T follicular helper cell (primary cell): ENCODE measurements around the gene EPN1.
"Not testable (repeated sequence)": the region's sequence is repeated elsewhere in the genome, so short reads cannot be mapped to it uniquely, and the experiment has no call there.

Source experiments
- DNase-seq: peaks from one replicate; pipeline ENCODE4 v3.0.0-alpha.2; 2020; ENCODE audit warnings: low read depth

EPN1 gene

GRCh38 chr19:55693336-55693974, 18.4 kb downstream of the EPN1 start:
- DNase-seq: no peak

GRCh38 chr19:55694241-55694655, 19.2 kb downstream of the EPN1 start:
- no peak for DNase-seq

GRCh38 chr19:55694656-55695491, 19.8 kb downstream of the EPN1 start:
- DNase-seq: no peak

- no peak for DNase-seq
Measured at GRCh38 chr19:55695511-55696290, 20.7 kb downstream of the EPN1 start.

- DNase-seq: no peak
Measured at GRCh38 chr19:55696301-55697068, 21.5 kb downstream of the EPN1 start.

GRCh38 chr19:55697069-55697440, 22.0 kb downstream of the EPN1 start:
- no peak for DNase-seq

- no peak for DNase-seq
Measured at GRCh38 chr19:55697698-55698097, 22.7 kb downstream of the EPN1 start.

GRCh38 chr19:55698256-55698655, 23.2 kb downstream of the EPN1 start:
- DNase-seq: no peak

GRCh38 chr19:55699221-55699620, 24.2 kb downstream of the EPN1 start:
- no peak for DNase-seq

GRCh38 chr19:55700813-55701212, 25.8 kb downstream of the EPN1 start:
- no peak for DNase-seq

GRCh38 chr19:55702131-55702627, 27.2 kb downstream of the EPN1 start:
- DNase-seq: no peak

- peak; percentile 24 for DNase-seq
Measured at GRCh38 chr19:55703790-55704215, 28.8 kb downstream of the EPN1 start.

- no peak for DNase-seq
Measured at GRCh38 chr19:55704494-55705245, 29.6 kb downstream of the EPN1 start.

- no peak for DNase-seq
Measured at GRCh38 chr19:55705972-55706371, 30.9 kb downstream of the EPN1 start.

- DNase-seq: no peak
Measured at GRCh38 chr19:55711719-55712118, 36.7 kb downstream of the EPN1 start.

- no peak for DNase-seq
Measured at GRCh38 chr19:55712804-55713631, 38.0 kb downstream of the EPN1 start.

GRCh38 chr19:55716531-55716930, 41.5 kb downstream of the EPN1 start:
- no peak for DNase-seq

- DNase-seq: no peak
Measured at GRCh38 chr19:55717251-55717650, 42.2 kb downstream of the EPN1 start.

GRCh38 chr19:55717879-55718711, 43.1 kb downstream of the EPN1 start:
- DNase-seq: not testable (repeated sequence)
